ENCODE data around the gene AARS2. TPM values are rescaled to one million over a fixed set of nuclear protein-coding genes. Genes with fewer than 3 reads are reported as not detected.

The AARS2 gene
- total RNA-seq, 1 experiment from 2014 or later: 9.5 TPM

DNA sequence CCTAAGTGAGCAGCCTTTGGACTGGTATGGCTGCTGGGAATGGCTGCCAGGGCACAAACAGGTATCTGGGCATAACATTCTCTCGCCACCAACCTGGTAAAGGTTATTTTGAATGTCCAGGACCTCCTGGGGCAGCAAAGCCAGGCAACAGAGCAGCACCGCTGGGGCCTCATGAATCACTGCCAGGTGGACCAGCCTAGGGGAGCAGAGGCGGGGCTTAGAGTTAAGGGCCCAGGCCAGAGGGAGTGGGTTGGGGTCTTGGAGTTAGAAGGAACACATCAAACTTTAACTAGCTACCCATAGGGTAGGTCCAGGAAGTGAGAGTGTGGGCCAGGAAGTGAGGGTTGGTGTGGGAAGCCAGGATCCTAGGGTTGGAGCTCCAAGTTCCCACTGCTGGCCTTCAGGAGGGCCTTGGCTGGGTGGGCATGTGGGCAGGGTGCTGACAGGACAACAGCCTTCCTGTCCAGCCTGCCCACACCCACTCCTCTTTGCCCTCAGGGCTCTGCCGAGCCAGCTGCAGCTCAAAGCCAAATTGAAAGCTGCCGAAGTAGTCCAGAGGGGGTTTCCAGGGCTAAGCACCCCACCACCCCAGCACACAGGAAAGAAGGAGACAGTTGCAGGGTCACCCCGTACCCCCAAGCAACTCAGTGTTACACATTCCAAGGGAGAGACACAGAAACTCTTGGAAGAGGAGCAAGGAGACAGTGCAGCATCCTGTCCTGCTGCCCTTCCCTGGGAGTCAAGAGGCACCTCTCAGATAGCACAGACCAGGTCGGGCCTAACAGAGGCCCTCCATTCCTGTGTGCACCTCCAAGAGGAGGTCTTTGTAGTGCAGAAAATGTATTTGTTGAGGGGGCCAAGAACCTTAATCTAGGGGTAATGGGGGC, 50.4 kb downstream of the AARS2 start:
- DNase-seq (ENCODE audit: low spot score): no peak

GRCh38 chr6:44261581-44261980, 51.6 kb downstream of the AARS2 start:
- no peak for DNase-seq (ENCODE audit: low spot score)

GRCh38 chr6:44260451-44261297, 52.5 kb downstream of the AARS2 start:
- DNase-seq (ENCODE audit: low spot score): no peak

GRCh38 chr6:44260011-44260410, 53.1 kb downstream of the AARS2 start:
- no peak for DNase-seq (ENCODE audit: low spot score)

- no peak for DNase-seq (ENCODE audit: low spot score)
Measured at GRCh38 chr6:44258921-44259320, 54.2 kb downstream of the AARS2 start.

DNA sequence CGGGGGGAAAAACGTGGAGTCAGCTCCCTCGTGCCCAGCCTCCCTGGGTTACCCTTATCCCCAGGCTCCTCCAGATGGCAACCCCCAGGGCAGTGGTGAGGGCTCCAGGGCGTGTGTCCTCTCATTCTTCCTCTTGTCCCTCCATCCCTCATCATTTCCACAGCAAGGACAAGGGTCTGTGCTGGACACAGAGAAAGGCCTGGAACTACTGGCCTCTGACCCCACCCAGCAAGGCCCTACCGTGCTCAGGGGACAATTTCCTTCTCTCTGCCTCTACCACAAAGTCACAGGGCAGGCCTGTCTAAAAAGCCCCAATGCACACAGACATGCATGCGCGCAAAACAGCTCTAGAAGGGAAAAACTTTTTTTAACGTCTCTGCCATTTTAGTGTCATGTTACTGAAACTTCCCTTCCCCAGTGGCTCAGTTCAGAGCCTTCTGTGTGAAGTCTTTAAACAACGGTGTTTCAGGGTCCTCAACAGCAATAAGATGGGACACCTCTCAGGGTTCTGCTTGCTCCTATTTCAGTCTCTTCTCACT, 54.8 kb downstream of the AARS2 start:
- no peak for DNase-seq (ENCODE audit: low spot score)

- no peak for DNase-seq (ENCODE audit: low spot score)
Measured at GRCh38 chr6:44257753-44258324, 55.3 kb downstream of the AARS2 start.

DNA sequence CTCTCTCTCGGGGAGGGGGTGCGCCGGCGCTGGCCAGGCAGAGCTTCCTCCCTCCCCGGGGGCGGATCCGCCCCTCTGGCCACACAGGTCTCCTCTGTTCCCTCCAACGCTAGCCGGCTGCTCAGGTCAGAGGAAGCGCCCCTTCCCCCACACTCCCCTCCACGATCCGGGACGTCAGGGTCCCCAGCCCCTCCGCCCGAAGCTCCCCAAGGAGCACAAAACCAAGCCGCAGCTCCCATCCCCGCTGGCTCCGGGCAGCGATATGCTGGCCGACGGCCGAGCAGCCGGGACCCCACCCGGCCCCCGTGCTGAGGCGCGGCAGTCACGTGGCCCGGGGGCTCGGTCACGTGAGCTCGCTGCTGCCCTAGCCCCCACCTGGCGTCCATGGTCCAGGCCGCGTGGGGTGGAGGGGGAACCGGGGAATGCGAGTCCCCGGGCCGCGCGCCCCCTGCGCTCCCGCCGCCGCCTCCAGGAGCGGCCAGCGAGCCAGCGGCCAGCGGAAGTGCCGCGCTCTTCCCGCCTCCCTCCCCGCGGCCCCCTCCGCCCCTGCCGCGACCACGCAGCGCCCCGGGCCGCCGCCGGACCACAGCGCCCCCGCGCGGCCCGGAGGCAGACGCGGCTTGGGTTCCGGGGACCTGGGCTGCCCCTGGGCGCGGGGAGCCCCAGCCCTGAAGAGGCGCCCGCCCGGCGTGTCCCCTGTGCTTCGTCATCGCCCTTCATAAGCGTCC, 56.0 kb downstream of the AARS2 start, which contains the start of gene SLC35B2:
Gene SLC35B2, minus strand, starts transcription at position 504 of the 728 bp plus-strand sequence. Its CDS starts 118 bp downstream, at position 386.
- DNase-seq (ENCODE audit: low spot score): peak; percentile 71

DNA sequence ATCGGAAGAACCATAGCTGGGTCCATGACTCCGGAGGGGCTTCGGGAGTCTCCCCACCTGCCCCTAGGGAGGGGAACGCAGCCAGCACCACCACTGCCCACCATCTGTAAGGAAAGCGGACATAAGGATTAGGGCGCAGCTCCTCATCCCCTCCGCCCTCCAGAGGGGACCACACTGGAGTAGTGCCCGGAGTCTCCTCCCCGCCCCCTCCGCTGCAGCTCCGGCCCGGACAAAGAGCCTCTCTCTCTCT, 56.4 kb downstream of the AARS2 start:
- no peak for DNase-seq (ENCODE audit: low spot score)

DNA sequence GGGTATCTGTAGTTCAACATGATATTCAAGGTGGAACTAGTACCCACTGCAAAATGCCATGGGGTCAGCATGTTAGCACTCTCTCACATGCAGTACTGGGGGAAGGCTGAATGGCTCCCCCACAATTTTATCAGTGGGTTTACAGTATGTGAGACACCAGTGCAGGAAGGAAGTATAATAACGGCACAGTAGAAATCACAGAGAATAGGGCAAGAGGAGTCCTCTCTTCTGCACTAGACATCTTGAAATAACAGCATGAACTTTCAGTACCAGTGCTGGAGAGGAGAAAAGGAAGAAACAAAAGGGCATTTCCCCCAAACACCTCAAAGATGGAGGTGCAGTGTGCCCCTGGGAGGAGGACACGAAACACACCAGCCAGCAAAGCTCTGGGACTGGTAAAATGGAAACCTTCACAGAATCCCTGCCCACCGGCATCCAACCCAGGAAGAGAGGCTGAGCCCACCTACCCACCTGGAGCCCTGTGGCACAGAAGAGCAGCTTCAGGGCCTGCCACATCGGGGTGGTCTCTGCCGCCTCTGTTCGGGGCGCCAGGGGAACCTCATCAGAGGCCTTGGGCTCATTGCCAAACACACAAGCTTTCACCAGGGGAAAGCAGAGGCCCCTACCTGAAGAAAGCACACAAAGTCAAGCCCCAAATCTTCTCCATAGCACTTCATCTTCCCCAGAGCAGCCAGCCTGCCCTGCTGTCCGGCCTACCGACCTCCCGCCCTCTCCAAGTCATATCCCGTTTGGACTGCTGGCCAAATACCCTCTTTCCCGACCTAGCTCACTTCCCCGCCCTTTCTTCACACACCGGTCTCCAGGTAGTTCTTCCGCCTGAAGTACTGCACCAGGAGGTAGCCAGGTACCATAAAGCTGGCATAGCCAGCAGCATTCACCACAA, 57.0 kb downstream of the AARS2 start:
- no peak for DNase-seq (ENCODE audit: low spot score)

DNA sequence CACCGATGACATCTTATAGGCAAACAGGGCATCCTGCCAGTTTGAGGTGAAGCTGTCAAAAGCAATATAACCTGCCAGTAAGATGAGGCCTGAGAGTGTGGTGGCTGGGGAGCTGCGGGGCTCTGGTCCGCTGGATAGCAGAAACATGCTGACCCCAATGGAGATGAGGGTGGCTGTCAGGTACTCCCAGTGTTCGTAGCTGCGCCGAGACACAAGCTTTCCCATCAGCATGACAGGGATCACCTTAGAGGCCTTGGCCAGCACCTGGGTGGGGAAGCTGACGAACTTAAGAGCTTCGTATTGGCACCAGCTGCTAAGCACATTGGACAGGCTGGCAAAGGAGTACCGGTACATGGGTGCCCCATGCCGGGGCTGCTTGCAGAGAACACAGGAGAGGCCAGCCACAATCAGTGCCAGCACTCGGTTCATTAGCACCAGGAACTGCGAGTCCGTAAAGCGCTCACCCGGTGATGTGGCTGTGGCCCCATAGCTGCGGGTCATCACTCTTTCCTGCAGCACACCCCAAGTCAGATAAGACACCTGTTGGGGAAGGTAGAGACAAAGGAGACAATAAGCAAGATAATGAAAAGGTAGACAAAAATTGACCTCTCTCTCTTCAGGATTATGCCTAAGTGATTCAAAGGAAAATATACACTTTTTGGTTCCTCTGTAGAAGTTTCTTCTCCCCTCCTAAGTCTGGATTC, 57.9 kb downstream of the AARS2 start:
- DNase-seq (ENCODE audit: low spot score): no peak

- DNase-seq (ENCODE audit: low spot score): no peak
Measured at GRCh38 chr6:44254191-44255104, 58.7 kb downstream of the AARS2 start.

GRCh38 chr6:44253307-44254101, 59.6 kb downstream of the AARS2 start:
- peak; percentile 60 for DNase-seq (ENCODE audit: low spot score)

DNA sequence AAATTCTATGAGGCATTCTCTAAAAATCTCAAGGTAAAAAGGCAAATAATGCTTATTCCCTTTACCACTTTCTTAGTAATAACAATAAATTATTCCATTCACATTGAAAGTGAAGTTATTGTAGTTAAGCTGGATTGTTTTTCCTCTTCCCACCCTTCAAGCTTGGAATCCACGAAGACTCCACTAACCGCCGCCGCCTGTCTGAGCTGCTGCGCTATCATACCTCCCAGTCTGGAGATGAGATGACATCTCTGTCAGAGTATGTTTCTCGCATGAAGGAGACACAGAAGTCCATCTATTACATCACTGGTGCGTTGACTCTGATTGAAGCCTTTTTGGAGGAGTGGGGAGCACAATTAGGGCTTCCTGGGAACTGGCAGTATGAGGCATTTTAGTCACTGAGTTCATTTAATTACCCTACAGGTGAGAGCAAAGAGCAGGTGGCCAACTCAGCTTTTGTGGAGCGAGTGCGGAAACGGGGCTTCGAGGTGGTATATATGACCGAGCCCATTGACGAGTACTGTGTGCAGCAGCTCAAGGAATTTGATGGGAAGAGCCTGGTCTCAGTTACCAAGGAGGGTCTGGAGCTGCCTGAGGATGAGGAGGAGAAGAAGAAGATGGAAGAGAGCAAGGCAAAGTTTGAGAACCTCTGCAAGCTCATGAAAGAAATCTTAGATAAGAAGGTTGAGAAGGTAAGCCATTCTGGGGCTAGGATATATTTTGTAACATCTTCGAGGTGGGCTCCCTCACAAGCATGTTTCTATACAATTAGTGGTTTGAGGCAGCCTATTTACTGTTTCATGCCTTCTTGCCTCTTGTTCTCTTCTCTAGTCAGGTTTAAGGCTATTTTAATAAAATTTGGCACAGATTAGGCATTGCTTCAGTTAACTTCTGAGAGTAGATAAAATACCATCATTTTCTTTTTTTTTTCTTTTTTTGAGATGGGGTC, 61.3 kb downstream of the AARS2 start:
- no peak for DNase-seq (ENCODE audit: low spot score)

GRCh38 chr6:44250718-44251123, 62.4 kb downstream of the AARS2 start:
- DNase-seq (ENCODE audit: low spot score): no peak

GRCh38 chr6:44250067-44250717, 63.0 kb downstream of the AARS2 start:
- no peak for DNase-seq (ENCODE audit: low spot score)
